ENCODE results near the gene SNX8. TPM values are rescaled to one million over a fixed set of nuclear protein-coding genes. Genes with fewer than 3 reads are reported as not detected.

The SNX8 gene
- total RNA-seq, 2 donors from 2014 or later = 10.7 to 29.2 TPM

DNA sequence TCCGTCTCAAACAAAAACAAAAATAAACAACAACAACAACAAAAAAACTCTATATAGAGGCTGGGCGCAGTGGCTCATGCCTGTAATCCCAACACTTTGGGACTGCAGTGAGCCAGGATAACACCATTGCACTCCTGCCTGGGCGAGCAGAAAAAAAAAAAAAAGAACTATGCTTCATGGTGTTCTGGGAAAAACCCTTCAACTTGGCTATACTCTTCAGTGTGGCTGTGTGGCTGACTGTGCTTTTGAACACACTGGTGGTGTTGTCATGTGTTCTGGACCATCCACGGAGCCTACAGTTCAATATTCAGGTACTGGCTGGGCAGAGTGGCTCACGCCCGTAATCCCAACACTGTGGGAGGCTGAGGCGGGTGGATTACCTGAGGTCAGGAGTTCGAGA, 26.5 kb downstream of the SNX8 start:
- TF ChIP-seq, protein P1, sequence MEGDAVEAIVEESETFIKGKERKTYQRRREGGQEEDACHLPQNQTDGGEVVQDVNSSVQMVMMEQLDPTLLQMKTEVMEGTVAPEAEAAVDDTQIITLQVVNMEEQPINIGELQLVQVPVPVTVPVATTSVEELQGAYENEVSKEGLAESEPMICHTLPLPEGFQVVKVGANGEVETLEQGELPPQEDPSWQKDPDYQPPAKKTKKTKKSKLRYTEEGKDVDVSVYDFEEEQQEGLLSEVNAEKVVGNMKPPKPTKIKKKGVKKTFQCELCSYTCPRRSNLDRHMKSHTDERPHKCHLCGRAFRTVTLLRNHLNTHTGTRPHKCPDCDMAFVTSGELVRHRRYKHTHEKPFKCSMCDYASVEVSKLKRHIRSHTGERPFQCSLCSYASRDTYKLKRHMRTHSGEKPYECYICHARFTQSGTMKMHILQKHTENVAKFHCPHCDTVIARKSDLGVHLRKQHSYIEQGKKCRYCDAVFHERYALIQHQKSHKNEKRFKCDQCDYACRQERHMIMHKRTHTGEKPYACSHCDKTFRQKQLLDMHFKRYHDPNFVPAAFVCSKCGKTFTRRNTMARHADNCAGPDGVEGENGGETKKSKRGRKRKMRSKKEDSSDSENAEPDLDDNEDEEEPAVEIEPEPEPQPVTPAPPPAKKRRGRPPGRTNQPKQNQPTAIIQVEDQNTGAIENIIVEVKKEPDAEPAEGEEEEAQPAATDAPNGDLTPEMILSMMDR (IDR thresholded peaks at IDR 0.05) = no peak
- no peak for TF ChIP-seq POLR2A (IDR thresholded peaks at IDR 0.05)
- no peak for TF ChIP-seq POLR2AphosphoS5 (IDR thresholded peaks at IDR 0.05)
- H3K27ac ChIP-seq = no peak overlapping the region

DNA sequence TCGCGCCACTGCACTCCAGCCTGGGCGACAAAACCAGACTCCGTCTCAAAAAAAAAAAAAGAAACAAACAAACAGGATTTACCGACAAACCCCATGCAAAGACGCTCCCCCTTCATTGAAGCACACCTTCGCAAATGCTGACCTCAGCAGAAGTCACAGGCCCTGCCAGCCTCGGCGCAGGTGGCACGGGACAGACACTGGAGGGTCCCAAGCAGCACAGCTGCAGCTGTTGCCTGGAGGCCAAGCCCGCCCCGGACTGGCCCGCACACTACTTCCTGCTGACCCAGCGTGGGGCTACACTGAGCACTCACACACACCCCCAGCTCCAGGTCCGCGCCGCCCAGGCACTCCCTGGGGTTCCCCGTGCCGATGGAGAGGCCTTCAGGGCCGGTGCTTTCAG, 31.2 kb downstream of the SNX8 start:
- Histone ChIP-seq H3K4me1 (replicated peaks) (no peaks in the 10 kb centered on the region), H3K36me3 (no peaks in the 10 kb centered on the region), H3K27me3 (replicated peaks; ENCODE audit: insufficient read depth) (no peaks in the 10 kb centered on the region), H3K4me3 (no peak overlapping the region), H3K9me3 (no peaks in the 10 kb centered on the region), H3K27ac (no peak overlapping the region)
- 96% methylated on average over 20 of the region's 20 CpGs for WGBS
- DNase-seq (ENCODE audit: low spot score) = no peak
- intact Hi-C loops (cut with DNase I) = no loop called here
- TF ChIP-seq, protein P1 (IDR thresholded peaks at IDR 0.05) = no peak
- TF ChIP-seq POLR2A (IDR thresholded peaks at IDR 0.05) (no peak), POLR2AphosphoS5 (IDR thresholded peaks at IDR 0.05) (no peak)

More for the DNA sequence above, 26.5 kb downstream of the SNX8 start:
- H3K4me1 ChIP-seq (replicated peaks) = no peaks in the 10 kb centered on the region
- no peaks in the 10 kb centered on the region for H3K27me3 ChIP-seq (replicated peaks; ENCODE audit: insufficient read depth)
- intact Hi-C loops (cut with DNase I) = no loop called here
- H3K36me3 ChIP-seq = no peaks in the 10 kb centered on the region
- WGBS = 93% methylated on average over 8 of the region's 8 CpGs
- no peak for DNase-seq (ENCODE audit: low spot score)
- H3K9me3 ChIP-seq = no peaks in the 10 kb centered on the region
- no peak overlapping the region for H3K4me3 ChIP-seq

DNA sequence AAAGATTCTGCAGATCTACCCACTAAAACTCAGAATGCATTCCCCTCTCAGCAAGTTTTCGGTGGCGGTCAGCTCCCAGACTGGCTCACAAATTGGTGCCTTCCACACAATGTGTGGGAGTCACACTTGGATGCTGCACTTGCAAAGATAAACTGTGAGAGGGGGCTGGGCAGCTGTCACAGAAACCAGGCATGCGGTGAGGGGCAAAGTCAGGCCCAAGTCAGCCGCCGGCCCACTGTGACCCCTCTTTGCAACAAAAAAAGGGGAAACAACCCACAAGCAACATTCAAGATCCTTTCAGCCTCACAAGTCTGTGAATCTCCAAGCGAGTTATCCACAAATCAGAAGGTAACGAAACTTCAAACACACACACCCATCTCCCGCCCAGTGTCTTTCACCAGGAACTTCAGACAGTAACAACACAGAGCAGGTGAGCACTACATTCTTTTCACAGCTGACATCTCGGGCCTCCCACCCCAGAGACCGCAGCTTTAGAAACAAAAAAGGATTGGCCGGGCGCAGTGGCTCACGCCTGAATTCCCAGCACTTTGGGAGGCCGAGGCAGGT, 32.0 kb downstream of the SNX8 start:
- Histone ChIP-seq H3K27me3 (replicated peaks; ENCODE audit: insufficient read depth) (no peaks in the 10 kb centered on the region), H3K27ac (no peak overlapping the region), H3K4me1 (replicated peaks) (no peaks in the 10 kb centered on the region), H3K4me3 (no peak overlapping the region), H3K9me3 (no peaks in the 10 kb centered on the region), H3K36me3 (no peaks in the 10 kb centered on the region)
- TF ChIP-seq, protein P1 (IDR thresholded peaks at IDR 0.05) = no peak
- TF ChIP-seq POLR2AphosphoS5 (IDR thresholded peaks at IDR 0.05) = no peak
- no peak for TF ChIP-seq POLR2A (IDR thresholded peaks at IDR 0.05)
- intact Hi-C loops (cut with DNase I) = no loop called here
- DNase-seq (ENCODE audit: low spot score) = no peak
- 62% methylated on average over 14 of the region's 14 CpGs for WGBS

DNA sequence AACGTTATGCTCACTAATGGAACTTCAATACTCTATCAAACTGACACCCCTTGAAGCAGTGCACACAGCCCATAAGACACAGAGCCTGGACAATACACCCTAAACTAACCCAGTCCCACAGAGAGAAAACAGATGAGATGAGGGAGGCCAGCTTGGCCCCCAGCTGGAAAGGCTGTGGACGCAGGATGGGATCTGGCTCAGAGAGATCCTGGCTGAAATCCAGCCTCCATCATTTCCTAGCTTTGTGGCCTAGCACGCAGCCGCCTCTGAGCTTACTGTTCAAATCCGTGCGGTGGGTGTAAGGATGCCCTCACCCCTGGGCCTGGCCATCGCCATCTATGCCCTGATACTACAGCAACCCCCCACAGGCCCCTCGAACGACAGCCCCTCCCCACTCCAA, 32.7 kb downstream of the SNX8 start:
- intact Hi-C loops (cut with DNase I) = no loop called here
- 58% methylated on average over 9 of the region's 9 CpGs for WGBS
- H3K4me1 ChIP-seq (replicated peaks) = no peaks in the 10 kb centered on the region
- no peak overlapping the region for H3K4me3 ChIP-seq
- no peak for DNase-seq (ENCODE audit: low spot score)
- TF ChIP-seq POLR2AphosphoS5 (IDR thresholded peaks at IDR 0.05) = no peak
- TF ChIP-seq, protein P1 (IDR thresholded peaks at IDR 0.05) = no peak
- no peak for TF ChIP-seq POLR2A (IDR thresholded peaks at IDR 0.05)
- H3K27ac ChIP-seq = no peak overlapping the region
- H3K9me3 ChIP-seq = no peaks in the 10 kb centered on the region
- H3K36me3 ChIP-seq = no peaks in the 10 kb centered on the region
- H3K27me3 ChIP-seq (replicated peaks; ENCODE audit: insufficient read depth) = no peaks in the 10 kb centered on the region

DNA sequence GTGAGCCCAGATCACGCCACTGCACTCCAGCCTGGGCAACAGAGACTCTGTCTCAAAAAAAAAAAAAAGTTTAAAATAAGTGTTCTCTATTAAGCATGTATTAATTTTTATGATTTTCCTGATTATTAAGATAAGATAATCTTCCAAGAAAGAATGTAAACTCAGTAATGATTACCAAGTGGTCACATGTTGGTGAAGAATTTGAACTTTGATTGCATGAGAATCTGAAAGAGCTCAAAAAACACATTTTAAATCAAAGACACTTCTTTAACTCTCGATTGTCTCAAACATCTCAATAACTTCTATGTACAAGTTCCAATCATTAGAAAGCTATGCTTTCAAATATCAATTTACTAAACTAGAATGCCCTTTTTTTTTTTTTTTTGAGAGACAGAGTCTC, 33.8 kb downstream of the SNX8 start:
- DNase-seq (ENCODE audit: low spot score) = no peak
- no peaks in the 10 kb centered on the region for H3K36me3 ChIP-seq
- 76% methylated on average over 2 of the region's 2 CpGs for WGBS
- no peak for TF ChIP-seq POLR2AphosphoS5 (IDR thresholded peaks at IDR 0.05)
- TF ChIP-seq POLR2A (IDR thresholded peaks at IDR 0.05) = no peak
- TF ChIP-seq, protein P1 (IDR thresholded peaks at IDR 0.05) = no peak
- H3K4me1 ChIP-seq (replicated peaks) = no peaks in the 10 kb centered on the region
- H3K4me3 ChIP-seq = no peak overlapping the region
- H3K27me3 ChIP-seq (replicated peaks; ENCODE audit: insufficient read depth) = no peaks in the 10 kb centered on the region
- no peaks in the 10 kb centered on the region for H3K9me3 ChIP-seq
- intact Hi-C loops (cut with DNase I) = no loop called here
- no peak overlapping the region for H3K27ac ChIP-seq

Data from prostate gland (tissue), 2 donors.